Measurements from ENCODE around the gene BCL2A1. TPM values are rescaled to one million over a fixed set of nuclear protein-coding genes. Genes with fewer than 3 reads are reported as not detected.
A peak's percentile ranks its signal among the peaks of the same experiment; 100 is the strongest.

The BCL2A1 gene
- total and polyA plus RNA-seq, 2 of the 4 experiments (the other 2 are of a cell fraction): 2.3 to 4.5 TPM

- no peak overlapping the region for H2AK9ac ChIP-seq (replicated peaks; ENCODE audit: low read depth, low read length, poor library complexity)
- no peak overlapping the region; the same call in 1 of the 2 replicates for H2AK5ac ChIP-seq (ENCODE audit: low read depth, low read length)
- no peak overlapping the region for H4K8ac ChIP-seq (ENCODE audit: low read depth in 2 of 2, low read length in 2 of 2)
- peaks cover 4% of the 10 kb centered on the region for H3K4me1 ChIP-seq (ENCODE audit: control insufficient read depth, insufficient read depth, low read length)
- ATAC-seq (ENCODE audit: low read depth) (peak; percentile 61), DNase-seq (peak; percentile 59)
- no peak overlapping the region for H4K5ac ChIP-seq (ENCODE audit: low read depth, low read length)
- no peak overlapping the region for H4K91ac ChIP-seq (ENCODE audit: insufficient read depth, low read depth, low read length)
- intact Hi-C loops (cut with micrococcal nuclease) (no loop called here), in situ Hi-C loops (cut with MboI; ENCODE audit: low sequenced_read_pairs) (no loop called here), dilution Hi-C loops (cut with HindIII; ENCODE audit: low sequenced_read_pairs, unreplicated experiment) (no loop called here)
- no peak overlapping the region for H3K23ac ChIP-seq (ENCODE audit: low read depth, low read length)
- POLR2A ChIA-PET (ENCODE audit: unreplicated experiment): no interaction called here
- H3K4me3 ChIP-seq (ENCODE audit: insufficient read depth, low read depth, low read length): no peak overlapping the region
- no peaks in the 10 kb centered on the region for H3K9me1 ChIP-seq (ENCODE audit: insufficient read depth, low read length)
- H2BK20ac ChIP-seq (ENCODE audit: low read depth, low read length): no peak overlapping the region
- no peaks in the 10 kb centered on the region for H3K27me3 ChIP-seq (ENCODE audit: control insufficient read depth, insufficient read depth, low read length)
- no peak overlapping the region for H3K27ac ChIP-seq (ENCODE audit: insufficient read depth, low read length)
- H2AFZ ChIP-seq (replicated peaks; ENCODE audit: low read length, poor library complexity): no peak overlapping the region
- WGBS, 2 experiments (ENCODE audit: extremely low coverage in 2 of 2, insufficient read length in 1 of 2): no CpG with 5 or more reads among the region's 4 CpGs
- H3K56ac ChIP-seq (ENCODE audit: extremely low read depth, insufficient read depth, low read length): no peak overlapping the region
- no peaks in the 10 kb centered on the region for H3K36me3 ChIP-seq (ENCODE audit: control insufficient read depth, insufficient read depth, low read length)
- no peaks in the 10 kb centered on the region for H3K79me1 ChIP-seq (ENCODE audit: low read depth in 1 of 2, low read length in 2 of 2)
- TF ChIP-seq RAD21 (IDR thresholded peaks at IDR 0.05; ENCODE audit: low read length): no peak
- no peak for TF ChIP-seq USF2 (IDR thresholded peaks at IDR 0.05; ENCODE audit: low read depth, low read length)
- TF ChIP-seq MXI1 (IDR thresholded peaks at IDR 0.05; ENCODE audit: borderline replicate concordance, low read depth, low read length): no peak
- no peak for TF ChIP-seq POLR2A (IDR thresholded peaks at IDR 0.05; ENCODE audit: low read depth, low read length)
- no peak for TF ChIP-seq NFE2L2 (IDR thresholded peaks at IDR 0.05; ENCODE audit: low read depth, low read length)
- TF ChIP-seq MAFK (IDR thresholded peaks at IDR 0.05; ENCODE audit: low read depth, low read length): no peak
- TF ChIP-seq CEBPB (IDR thresholded peaks at IDR 0.05; ENCODE audit: low read depth, low read length): no peak
- TF ChIP-seq MAZ (IDR thresholded peaks at IDR 0.05; ENCODE audit: borderline replicate concordance, low read depth, low read length): no peak
- no peak for TF ChIP-seq CTCF (conservative IDR thresholded peaks at IDR 0.05; ENCODE audit: low read depth, low read length)
- H3K9me3 ChIP-seq (ENCODE audit: control insufficient read depth, insufficient read depth, low read length): no peaks in the 10 kb centered on the region
- CTCF ChIA-PET: no interaction called here
- no peak overlapping the region for H2BK120ac ChIP-seq (ENCODE audit: low read depth, low read length)
- H3K9ac ChIP-seq (ENCODE audit: low read depth, low read length): no peak overlapping the region
- no peak overlapping the region for H3K4me2 ChIP-seq (ENCODE audit: low read depth, low read length)
- no peak overlapping the region for H3K4ac ChIP-seq (ENCODE audit: low read depth, low read length)
- H4K20me1 ChIP-seq (ENCODE audit: insufficient read depth, low read length): no peaks in the 10 kb centered on the region
- no peak overlapping the region for H2BK15ac ChIP-seq (ENCODE audit: low read depth, low read length)
- BruUV-seq (replicated peaks): no TSS peak
- no peak overlapping the region; the same call in 1 of the 2 replicates for H3K14ac ChIP-seq (replicated peaks; ENCODE audit: low read depth, low read length)
- H3K18ac ChIP-seq (ENCODE audit: low read depth, low read length): no peak overlapping the region; the same call in 1 of the 2 replicates
- no peak overlapping the region for H2BK5ac ChIP-seq (ENCODE audit: low read depth, low read length, poor library complexity, severe bottlenecking)
Observed at GRCh38 chr15:79965846-79966630, 5.0 kb downstream of the BCL2A1 start.

All from IMR-90 (cell line).